Measurements from ENCODE around the gene SNX33. TPM values are rescaled to one million over a fixed set of nuclear protein-coding genes. Genes with fewer than 3 reads are reported as not detected.

The SNX33 gene
- total RNA-seq, 1 donor from 2014 or later, result 25.6 TPM

DNA sequence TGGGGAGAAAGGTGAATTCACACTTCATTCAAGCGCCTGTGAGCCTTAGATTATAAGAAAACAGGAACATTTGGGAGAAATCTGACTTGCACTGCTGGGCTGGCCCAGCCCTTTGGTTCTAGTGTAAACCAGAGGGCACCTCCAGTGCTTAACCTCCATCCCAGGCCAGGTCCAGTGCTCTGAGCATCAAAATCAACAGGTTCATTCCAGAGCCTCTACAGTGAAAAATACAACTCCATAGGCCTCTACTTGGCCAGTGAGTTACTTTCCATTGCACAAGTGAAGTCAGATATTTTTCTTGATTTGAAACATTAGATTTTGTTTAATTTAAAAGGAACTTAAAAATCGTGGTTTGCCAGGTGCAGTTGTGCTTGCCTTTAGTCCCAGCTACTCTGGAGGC lies 25.2 kb upstream of the SNX33 start:
- Histone ChIP-seq H3K4me3 (ENCODE audit: insufficient read depth, low read depth, low read length) (no peak overlapping the region), H3K4me1 (ENCODE audit: insufficient read depth, low read length) (peaks cover 20% of the 10 kb centered on the region), H3K27ac (ENCODE audit: low read depth, low read length) (no peak overlapping the region), H4K20me1 (ENCODE audit: insufficient read depth, low read length) (no peaks in the 10 kb centered on the region), H3K36me3 (ENCODE audit: insufficient read depth, low read length) (peaks cover 9% of the 10 kb centered on the region), H2AFZ (ENCODE audit: low read depth, low read length) (no peak overlapping the region), H3K79me2 (ENCODE audit: insufficient read depth, low read length) (no peaks in the 10 kb centered on the region), H3K9me3 (ENCODE audit: insufficient read depth, low read depth, low read length) (no peaks in the 10 kb centered on the region), H3K4me2 (ENCODE audit: low read length) (no peak overlapping the region), H3K9ac (ENCODE audit: low read length) (no peak overlapping the region), H3K27me3 (ENCODE audit: insufficient read depth, low read length) (no peaks in the 10 kb centered on the region)
- H3K4me3 Mint-ChIP-seq (ENCODE audit: unreplicated experiment), result no peak overlapping the region
- no peaks in the 10 kb centered on the region for H3K27me3 Mint-ChIP-seq (ENCODE audit: low read depth, unreplicated experiment)
- no peaks in the 10 kb centered on the region for H3K9me3 Mint-ChIP-seq (ENCODE audit: unreplicated experiment)
- DNase-seq (ENCODE audit: low read depth), result no peak
- no peak overlapping the region for H3K27ac Mint-ChIP-seq (ENCODE audit: unreplicated experiment)
- H3K4me1 Mint-ChIP-seq (ENCODE audit: low read depth, unreplicated experiment), result peaks cover 20% of the 10 kb centered on the region
- H3K36me3 Mint-ChIP-seq (ENCODE audit: low read depth, unreplicated experiment), result no peaks in the 10 kb centered on the region
- no peak for FAIRE-seq
- TF ChIP-seq, protein P1, sequence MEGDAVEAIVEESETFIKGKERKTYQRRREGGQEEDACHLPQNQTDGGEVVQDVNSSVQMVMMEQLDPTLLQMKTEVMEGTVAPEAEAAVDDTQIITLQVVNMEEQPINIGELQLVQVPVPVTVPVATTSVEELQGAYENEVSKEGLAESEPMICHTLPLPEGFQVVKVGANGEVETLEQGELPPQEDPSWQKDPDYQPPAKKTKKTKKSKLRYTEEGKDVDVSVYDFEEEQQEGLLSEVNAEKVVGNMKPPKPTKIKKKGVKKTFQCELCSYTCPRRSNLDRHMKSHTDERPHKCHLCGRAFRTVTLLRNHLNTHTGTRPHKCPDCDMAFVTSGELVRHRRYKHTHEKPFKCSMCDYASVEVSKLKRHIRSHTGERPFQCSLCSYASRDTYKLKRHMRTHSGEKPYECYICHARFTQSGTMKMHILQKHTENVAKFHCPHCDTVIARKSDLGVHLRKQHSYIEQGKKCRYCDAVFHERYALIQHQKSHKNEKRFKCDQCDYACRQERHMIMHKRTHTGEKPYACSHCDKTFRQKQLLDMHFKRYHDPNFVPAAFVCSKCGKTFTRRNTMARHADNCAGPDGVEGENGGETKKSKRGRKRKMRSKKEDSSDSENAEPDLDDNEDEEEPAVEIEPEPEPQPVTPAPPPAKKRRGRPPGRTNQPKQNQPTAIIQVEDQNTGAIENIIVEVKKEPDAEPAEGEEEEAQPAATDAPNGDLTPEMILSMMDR (IDR thresholded peaks at IDR 0.05; ENCODE audit: insufficient read depth, low read depth, low read length), result no peak
- no peak for TF ChIP-seq EZH2 (IDR thresholded peaks at IDR 0.05; ENCODE audit: insufficient read depth, low read length)

DNA sequence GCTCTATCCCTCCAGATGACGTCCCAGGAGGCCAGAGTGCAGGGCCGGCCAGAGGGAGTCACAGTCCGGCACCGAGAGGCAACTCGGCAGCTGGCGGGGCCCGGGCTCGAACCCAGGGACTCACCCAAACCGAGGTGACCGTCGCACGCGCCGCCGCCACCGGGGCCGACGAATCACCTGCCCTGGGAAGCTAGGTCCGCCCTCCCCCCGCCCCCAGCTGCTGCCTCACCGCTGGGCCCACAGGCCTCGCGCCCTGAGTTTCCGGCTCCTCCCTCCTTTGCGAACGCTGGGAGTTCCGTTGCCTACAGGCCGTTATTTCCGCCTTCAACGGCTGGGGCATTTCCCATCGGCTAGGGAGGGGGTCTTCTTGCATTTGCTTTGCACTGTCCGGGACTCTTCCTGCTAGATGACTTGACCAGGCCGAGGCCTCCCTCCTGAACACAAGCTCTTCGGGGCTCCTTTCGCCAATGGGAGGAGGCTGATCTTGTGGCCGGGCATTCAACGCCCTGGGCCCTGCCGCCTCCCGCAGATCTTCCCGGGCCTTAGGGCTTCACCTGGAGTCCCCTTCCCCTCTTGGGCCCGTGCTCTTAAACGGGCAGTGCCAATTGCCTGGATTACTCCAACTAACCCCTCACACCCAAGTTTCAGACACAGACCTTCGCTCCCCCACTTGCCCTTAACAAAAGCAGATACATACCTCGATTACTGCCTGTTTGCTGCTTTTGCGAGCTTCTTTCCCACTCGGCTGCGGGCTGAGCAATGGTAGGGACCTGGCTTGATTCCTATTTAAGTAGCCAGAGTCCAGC lies 22.0 kb upstream of the SNX33 start, which contains the start of gene SNUPN:
TSS of gene SNUPN (minus strand) at position 184 of the 806 bp plus-strand sequence. CDS start 4,674 bp downstream, outside the sequence.
- no peaks in the 10 kb centered on the region for H4K20me1 ChIP-seq (ENCODE audit: insufficient read depth, low read length)

More for the DNA sequence above, 22.0 kb upstream of the SNX33 start, which contains the start of gene SNUPN:
- Histone ChIP-seq H3K79me2 (ENCODE audit: insufficient read depth, low read length) (no peaks in the 10 kb centered on the region), H2AFZ (ENCODE audit: low read depth, low read length) (peak within 1 kb of the TSS; percentile 93), H3K4me3 (ENCODE audit: insufficient read depth, low read depth, low read length) (peak within 1 kb of the TSS; percentile 93), H3K27ac (ENCODE audit: low read depth, low read length) (peak within 1 kb of the TSS; percentile 89), H3K9me3 (ENCODE audit: insufficient read depth, low read depth, low read length) (no peaks in the 10 kb centered on the region), H3K4me2 (ENCODE audit: low read length) (peak within 1 kb of the TSS; percentile 98), H3K4me1 (ENCODE audit: insufficient read depth, low read length) (peaks cover 13% of the 10 kb centered on the region), H3K27me3 (ENCODE audit: insufficient read depth, low read length) (no peaks in the 10 kb centered on the region), H3K36me3 (ENCODE audit: insufficient read depth, low read length) (peaks cover 3% of the 10 kb centered on the region), H3K9ac (ENCODE audit: low read length) (peak within 1 kb of the TSS; percentile 93)
- H3K9me3 Mint-ChIP-seq (ENCODE audit: unreplicated experiment), result no peaks in the 10 kb centered on the region
- H3K4me3 Mint-ChIP-seq (ENCODE audit: unreplicated experiment), result peak within 1 kb of the TSS; percentile 84
- no peaks in the 10 kb centered on the region for H3K36me3 Mint-ChIP-seq (ENCODE audit: low read depth, unreplicated experiment)
- TF ChIP-seq, protein P1 (IDR thresholded peaks at IDR 0.05; ENCODE audit: insufficient read depth, low read depth, low read length), result no peak
- TF ChIP-seq EZH2 (IDR thresholded peaks at IDR 0.05; ENCODE audit: insufficient read depth, low read length), result no peak
- H3K4me1 Mint-ChIP-seq (ENCODE audit: low read depth, unreplicated experiment), result peaks cover 15% of the 10 kb centered on the region
- no peak for FAIRE-seq
- H3K27me3 Mint-ChIP-seq (ENCODE audit: low read depth, unreplicated experiment), result no peaks in the 10 kb centered on the region
- H3K27ac Mint-ChIP-seq (ENCODE audit: unreplicated experiment), result peak within 1 kb of the TSS; percentile 88
- DNase-seq (ENCODE audit: low read depth), result peak; percentile 80

Measured in astrocyte (in vitro differentiated cells and primary cell).